ENCODE data around the gene FSTL4. TPM values are rescaled to one million over a fixed set of nuclear protein-coding genes. Genes with fewer than 3 reads are reported as not detected.

The FSTL4 gene
- total RNA-seq, 4 donors from 2014 or later, result 0.41 TPM; not detected in 3

DNA sequence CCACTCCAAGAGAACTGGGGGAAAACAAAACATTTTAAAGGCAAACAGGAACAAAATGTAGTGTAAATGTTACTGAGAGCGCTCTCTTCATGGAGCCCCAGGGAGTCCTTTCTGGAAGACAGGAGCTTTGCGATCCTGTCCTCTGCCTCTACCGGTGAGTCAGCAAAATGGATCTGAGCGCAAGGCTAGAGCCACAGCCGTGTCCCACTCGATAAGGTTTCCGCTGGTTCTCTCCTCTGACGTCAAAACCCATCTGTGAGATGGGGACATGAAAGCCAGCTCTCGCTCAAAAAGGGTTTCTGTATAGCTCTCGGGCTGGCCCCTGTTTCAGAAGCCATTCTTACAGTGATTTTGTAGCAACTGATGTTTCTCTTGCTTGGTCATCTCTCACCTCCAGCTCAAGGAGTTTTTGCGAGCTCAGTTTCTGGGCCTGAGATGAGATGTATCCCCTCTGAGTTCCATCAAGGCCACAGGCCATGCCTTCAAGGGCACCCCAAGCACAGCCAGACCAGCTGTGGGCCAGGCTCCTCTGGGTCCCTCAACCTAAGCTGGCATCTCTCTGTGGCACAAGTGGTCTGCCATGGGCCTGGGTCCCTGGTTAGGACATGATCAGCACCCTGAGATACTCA, 101.6 kb downstream of the FSTL4 start:
- H3K4me3 ChIP-seq, result no peak overlapping the region
- no peaks in the 10 kb centered on the region for H3K9me3 ChIP-seq
- intact Hi-C loops (cut with DNase I; ENCODE audit: low total_unique reads), result no loop called here
- TF ChIP-seq, protein P1, sequence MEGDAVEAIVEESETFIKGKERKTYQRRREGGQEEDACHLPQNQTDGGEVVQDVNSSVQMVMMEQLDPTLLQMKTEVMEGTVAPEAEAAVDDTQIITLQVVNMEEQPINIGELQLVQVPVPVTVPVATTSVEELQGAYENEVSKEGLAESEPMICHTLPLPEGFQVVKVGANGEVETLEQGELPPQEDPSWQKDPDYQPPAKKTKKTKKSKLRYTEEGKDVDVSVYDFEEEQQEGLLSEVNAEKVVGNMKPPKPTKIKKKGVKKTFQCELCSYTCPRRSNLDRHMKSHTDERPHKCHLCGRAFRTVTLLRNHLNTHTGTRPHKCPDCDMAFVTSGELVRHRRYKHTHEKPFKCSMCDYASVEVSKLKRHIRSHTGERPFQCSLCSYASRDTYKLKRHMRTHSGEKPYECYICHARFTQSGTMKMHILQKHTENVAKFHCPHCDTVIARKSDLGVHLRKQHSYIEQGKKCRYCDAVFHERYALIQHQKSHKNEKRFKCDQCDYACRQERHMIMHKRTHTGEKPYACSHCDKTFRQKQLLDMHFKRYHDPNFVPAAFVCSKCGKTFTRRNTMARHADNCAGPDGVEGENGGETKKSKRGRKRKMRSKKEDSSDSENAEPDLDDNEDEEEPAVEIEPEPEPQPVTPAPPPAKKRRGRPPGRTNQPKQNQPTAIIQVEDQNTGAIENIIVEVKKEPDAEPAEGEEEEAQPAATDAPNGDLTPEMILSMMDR (IDR thresholded peaks at IDR 0.05), result no peak
- TF ChIP-seq POLR2A (IDR thresholded peaks at IDR 0.05), result no peak
- no peak overlapping the region for H3K27ac ChIP-seq
- no peaks in the 10 kb centered on the region for H3K4me1 ChIP-seq
- no peaks in the 10 kb centered on the region for H3K36me3 ChIP-seq
- H3K27me3 ChIP-seq, result no peaks in the 10 kb centered on the region
- no peak for DNase-seq

DNA sequence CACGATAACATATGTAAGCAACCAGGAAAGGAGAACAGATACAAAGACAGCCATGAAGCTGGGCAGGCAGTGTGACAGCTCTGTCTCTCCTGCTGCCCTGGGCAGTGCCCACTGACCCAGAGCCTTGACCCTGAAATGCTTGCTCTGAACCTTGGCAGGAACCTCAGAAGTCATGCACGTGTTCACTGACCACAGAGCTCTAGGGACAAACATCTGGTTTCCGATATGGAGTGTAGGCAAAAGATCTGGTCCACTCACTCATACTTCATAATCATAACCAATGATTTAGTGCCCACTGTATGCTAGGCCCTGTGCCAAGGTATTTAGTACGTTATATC, 102.6 kb downstream of the FSTL4 start:
- Histone ChIP-seq H3K4me3 (no peak overlapping the region), H3K36me3 (no peaks in the 10 kb centered on the region), H3K27ac (no peak overlapping the region), H3K4me1 (no peaks in the 10 kb centered on the region), H3K27me3 (no peaks in the 10 kb centered on the region), H3K9me3 (no peaks in the 10 kb centered on the region)
- DNase-seq, result no peak
- TF ChIP-seq, protein P1 (IDR thresholded peaks at IDR 0.05), result no peak
- TF ChIP-seq POLR2A (IDR thresholded peaks at IDR 0.05), result no peak
- intact Hi-C loops (cut with DNase I; ENCODE audit: low total_unique reads), result no loop called here

DNA sequence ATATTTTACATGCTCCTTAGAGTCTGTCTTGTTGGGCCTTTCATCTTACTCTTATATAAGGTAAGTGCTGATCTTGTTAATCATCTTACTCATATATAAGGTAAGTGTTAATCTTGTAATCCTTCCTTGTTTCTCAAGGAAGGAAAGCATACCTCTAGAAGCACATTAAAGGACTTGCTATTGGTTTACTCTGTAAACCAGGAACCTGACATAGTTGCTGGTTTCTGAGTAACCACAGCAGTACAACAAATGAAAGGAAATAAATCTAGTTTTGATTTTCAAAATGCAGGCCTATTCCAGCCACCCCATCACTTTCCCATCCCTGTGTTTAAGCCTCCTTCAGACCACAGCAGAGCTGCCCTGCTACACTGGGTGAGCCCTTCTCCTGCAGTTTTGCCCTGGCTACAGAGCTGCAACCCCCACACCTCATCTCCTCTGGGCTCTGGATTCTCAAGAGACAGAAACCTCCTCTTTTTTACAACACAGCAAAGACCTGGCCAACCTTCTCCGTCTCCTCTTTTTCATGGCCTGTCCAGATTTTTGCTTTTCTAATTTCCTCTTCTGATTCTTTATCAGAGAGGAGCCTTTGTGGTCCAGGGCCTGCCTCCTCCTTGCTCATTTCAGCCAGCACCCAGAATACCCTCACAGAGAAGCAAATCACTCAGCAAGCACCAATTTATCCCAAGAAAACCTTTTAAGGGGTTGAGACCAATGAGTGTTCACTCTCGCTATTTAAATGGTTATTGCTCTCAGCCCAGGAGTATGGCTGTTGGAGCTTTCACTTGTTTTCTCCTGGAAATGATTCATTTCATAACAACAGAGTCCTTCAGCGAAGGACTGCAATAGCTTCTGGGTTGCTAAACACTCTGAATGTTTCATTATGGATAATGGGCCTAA, 103.2 kb downstream of the FSTL4 start:
- Histone ChIP-seq H3K27me3 (no peaks in the 10 kb centered on the region), H3K4me1 (no peaks in the 10 kb centered on the region), H3K9me3 (no peaks in the 10 kb centered on the region), H3K36me3 (no peaks in the 10 kb centered on the region), H3K27ac (no peak overlapping the region), H3K4me3 (no peak overlapping the region)
- DNase-seq, result no peak
- TF ChIP-seq POLR2A (IDR thresholded peaks at IDR 0.05), result no peak
- TF ChIP-seq, protein P1 (IDR thresholded peaks at IDR 0.05), result no peak
- intact Hi-C loops (cut with DNase I; ENCODE audit: low total_unique reads), result no loop called here

DNA sequence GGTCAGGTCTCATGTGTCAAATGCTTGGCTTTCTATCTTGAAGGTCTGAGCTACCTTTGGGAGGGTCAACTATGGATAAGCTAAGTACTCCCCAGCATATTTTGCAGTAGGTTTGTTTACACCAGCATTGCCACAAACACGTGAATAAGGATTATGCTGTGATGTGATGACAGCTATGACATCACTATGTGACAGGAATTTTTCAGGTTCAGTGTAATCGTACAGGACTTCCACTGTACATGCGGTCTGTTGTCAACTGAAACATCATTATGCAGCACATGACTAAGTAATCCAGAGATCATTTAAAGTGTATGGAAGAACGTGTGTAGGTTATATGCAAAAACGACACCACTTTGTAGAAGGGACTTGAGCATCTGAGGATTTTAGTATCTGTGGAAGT, 104.0 kb downstream of the FSTL4 start:
- Histone ChIP-seq H3K4me3 (no peak overlapping the region), H3K27ac (no peak overlapping the region), H3K27me3 (no peaks in the 10 kb centered on the region), H3K9me3 (no peaks in the 10 kb centered on the region), H3K36me3 (no peaks in the 10 kb centered on the region), H3K4me1 (no peaks in the 10 kb centered on the region)
- no peak for DNase-seq
- TF ChIP-seq POLR2A (IDR thresholded peaks at IDR 0.05), result no peak
- TF ChIP-seq, protein P1 (IDR thresholded peaks at IDR 0.05), result no peak
- intact Hi-C loops (cut with DNase I; ENCODE audit: low total_unique reads), result no loop called here

DNA sequence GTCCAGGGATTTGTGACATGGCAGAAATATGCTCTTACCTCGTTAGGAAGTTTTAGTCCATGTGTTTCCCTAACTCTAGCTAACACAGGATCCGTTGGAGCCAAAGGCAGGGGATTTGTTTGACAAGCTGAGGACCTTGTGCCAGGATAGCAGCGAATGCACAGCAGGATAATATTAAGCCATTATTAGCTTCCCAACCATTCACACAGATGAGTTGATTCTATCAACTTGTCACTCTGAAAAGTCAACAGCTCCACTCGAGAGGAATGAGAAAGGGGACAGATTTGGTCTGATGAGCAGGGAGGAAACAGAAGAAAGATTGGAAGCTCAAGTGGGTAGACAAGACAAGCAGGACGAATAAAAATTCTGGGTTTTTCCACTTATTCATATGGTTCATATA, 106.2 kb downstream of the FSTL4 start:
- Histone ChIP-seq H3K9me3 (no peaks in the 10 kb centered on the region), H3K4me3 (no peak overlapping the region), H3K36me3 (no peaks in the 10 kb centered on the region), H3K4me1 (no peaks in the 10 kb centered on the region), H3K27ac (no peak overlapping the region), H3K27me3 (no peaks in the 10 kb centered on the region)
- intact Hi-C loops (cut with DNase I; ENCODE audit: low total_unique reads), result no loop called here
- TF ChIP-seq, protein P1 (IDR thresholded peaks at IDR 0.05), result no peak
- no peak for TF ChIP-seq POLR2A (IDR thresholded peaks at IDR 0.05)
- DNase-seq, result no peak

Data from uterus (tissue), 4 donors.